Activated CD4-positive, CD25-positive, alpha-beta regulatory T cell treated with anti-CD3 and anti-CD28 coated beads, Interleukin-2, amount 50 U/mL, for 24 hours (primary cell): ENCODE measurements around the gene CDR2L.

Experiments
- ATAC-seq, 2 donors: fragments of 150-1000 bp; cut with Tn5 transposase; one replicate each; pipeline ENCODE4 v1.10.0; 2021; ENCODE audit warnings: mild to moderate bottlenecking in 1 of 2, moderate library complexity in 1 of 2

The CDR2L gene

DNA sequence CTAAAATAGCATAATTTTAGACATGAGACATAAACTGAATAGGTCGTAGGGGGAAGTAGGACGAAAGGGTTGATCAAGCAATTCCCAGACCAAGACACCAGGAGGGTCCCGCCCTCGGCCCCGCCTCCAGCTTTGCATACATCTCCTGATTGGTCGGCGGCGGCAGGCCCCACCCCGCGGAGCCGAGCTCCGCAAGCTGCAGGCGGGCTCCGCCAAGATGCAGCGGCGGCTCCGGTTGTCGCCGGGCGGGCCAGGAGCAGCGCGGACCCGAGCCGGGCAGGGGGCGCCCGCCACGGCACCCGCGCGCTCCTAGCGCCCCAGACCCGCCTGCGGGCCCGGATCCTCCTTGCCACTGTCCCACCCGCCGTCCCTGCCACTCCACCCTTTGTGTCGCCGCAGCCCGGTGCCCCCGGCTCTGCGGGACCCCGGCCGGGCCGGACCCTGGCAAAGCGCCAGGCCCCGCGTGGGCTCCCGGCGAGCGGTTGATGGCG is at the start of gene CDR2L:
Gene CDR2L (plus strand): TSS at position 215 of the 491 bp plus-strand sequence. CDS start 412 bp downstream, outside the sequence.
- peak; percentile 97 to 98 for ATAC-seq

DNA sequence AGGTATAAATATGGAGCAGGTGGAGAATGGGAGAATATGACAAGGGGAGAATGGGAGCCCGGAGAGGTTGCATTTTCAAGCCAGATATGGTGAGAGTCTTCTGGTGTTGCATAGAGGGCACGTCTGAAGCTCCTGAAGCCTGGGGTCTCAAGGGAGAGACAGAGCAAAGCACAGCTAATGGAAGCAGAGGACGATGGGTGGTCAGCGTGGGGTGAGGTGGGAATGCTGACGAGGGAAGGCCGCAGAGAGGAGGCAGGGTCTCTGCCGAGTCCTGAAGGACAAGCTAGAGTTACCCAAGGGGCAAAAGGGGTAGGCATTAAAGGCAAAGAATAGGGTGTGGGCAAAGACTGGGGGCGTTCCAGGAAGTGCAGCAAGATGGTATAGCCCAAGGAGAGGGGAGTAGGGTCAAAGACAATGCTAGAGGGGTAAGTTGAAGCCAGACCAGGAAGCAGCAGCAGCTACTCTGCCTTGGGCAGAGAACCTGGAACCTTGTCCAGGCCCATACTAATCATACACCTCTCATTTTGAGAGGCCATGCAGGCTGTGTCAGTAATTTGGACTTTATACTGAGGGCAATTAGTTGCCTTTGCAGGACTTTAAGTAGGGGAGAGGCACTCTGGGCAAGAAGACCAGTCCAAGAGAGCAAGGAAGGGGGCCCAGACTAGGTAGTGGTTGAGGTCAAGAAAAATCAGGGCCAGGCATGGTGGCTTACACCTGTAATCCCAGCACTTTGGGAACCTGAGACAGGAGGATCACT is 49.1 kb upstream of the CDR2L start:
- no peak for ATAC-seq

DNA sequence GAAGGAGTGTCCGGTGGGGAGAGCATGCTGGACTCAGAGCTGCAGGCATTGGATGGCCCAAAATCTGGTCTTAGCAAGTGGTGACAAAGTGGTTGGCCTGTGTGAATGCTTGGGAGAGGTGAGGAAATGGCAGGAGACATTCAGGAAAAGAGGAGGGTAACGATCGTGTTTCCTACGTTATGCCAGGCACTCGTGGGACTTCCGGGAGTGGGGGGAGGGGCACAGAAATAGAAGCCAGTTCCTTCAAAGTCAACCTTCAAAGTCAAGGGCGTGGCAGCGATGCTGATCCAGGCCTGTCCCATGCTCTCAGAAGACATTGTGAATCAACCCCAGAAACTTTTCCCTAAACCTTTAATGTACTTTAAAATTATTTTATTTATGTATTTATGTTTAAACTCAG is 47.9 kb upstream of the CDR2L start:
- ATAC-seq, result no peak

DNA sequence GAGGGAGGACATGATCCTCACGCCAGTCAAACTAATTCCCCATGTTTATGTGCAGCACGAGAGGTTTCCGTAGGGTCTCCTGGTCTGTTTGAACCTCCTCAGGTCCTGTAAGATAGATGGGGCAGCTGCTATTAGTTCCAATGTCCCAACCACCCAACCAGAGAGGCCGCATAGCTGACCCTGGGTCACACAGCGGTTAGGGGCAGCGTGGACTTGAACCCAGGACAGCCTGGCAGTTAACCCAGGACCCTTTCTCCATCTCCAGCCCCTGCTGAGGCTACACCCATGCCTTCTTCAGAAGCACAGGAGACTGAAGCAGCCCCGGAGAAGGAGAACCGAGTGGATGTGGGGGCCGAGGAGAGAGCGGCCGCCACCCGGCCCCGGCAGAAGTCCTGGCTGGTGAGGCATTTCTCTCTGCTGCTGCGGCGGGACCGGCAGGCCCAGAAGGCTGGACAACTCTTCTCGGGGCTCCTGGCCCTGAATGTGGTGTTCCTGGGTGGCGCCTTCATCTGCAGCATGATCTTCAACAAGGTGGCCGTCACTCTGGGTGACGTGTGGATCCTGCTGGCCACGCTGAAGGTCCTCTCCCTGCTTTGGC is 46.2 kb upstream of the CDR2L start:
- ATAC-seq, result no peak

DNA sequence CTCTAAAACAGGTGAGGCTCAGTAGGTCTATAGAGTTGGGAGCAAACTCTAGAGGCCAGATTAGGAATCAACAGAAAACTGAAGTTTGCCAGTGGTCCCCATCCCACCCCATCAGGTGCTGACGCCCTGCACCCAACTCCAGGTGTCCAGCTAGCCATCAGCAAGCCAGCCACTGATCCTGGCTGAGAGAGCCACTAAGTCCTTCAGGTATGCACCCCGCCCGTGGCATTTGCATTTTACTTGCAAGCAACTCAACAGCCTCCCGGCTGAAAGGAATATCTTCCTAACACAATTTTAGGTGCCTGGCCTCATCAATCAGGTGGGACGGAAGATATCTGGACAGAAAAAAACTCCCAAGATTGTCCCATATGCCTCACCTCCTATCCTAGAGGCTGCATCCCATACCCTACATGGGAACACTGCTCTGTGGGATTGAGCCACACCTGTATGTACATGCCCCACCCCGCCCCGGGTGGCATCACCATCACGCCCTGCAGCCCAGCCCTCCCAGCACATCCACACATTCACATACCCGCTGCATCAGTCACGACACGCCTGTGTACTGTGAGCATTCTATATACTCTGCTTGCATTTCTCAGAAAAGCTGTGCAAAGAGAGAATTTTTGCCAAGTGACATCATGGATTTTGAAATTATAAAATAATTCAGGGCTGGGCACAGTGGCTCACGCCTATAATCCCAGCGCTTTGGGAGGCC is 43.5 kb upstream of the CDR2L start:
- no peak for ATAC-seq

DNA sequence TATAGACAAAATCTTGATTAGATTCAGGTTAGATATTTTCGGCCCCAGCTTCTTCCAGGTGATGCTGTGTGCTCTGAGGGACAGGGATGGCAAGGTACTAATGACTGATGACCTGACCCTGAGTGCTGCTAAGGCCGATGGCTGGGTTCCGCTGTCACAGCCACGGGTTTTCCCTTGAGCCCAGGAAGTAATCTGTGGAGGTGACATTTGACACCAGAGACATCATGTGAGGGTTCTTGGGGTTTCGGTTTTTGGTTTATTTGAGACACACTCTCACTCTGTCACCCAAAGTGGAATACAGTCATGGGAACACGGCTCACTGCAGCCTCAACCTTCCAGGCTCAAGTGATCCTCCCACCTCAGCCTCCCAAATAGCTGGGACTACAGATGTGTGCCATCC is 41.9 kb upstream of the CDR2L start:
- no peak for ATAC-seq

DNA sequence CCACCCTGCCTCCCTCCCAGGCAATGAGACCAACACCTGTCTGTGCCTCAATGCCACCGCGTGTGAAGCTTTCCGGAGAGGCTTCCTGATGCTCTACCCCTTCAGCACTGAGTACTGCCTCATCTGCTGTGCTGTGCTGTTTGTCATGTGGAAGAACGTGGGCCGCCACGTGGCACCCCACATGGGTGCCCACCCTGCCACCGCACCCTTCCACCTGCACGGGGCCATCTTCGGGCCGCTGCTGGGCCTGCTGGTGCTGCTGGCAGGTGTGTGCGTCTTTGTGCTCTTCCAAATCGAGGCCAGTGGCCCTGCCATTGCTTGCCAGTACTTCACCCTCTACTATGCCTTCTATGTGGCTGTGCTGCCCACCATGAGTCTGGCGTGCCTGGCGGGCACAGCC is 40.8 kb upstream of the CDR2L start:
- no peak for ATAC-seq

DNA sequence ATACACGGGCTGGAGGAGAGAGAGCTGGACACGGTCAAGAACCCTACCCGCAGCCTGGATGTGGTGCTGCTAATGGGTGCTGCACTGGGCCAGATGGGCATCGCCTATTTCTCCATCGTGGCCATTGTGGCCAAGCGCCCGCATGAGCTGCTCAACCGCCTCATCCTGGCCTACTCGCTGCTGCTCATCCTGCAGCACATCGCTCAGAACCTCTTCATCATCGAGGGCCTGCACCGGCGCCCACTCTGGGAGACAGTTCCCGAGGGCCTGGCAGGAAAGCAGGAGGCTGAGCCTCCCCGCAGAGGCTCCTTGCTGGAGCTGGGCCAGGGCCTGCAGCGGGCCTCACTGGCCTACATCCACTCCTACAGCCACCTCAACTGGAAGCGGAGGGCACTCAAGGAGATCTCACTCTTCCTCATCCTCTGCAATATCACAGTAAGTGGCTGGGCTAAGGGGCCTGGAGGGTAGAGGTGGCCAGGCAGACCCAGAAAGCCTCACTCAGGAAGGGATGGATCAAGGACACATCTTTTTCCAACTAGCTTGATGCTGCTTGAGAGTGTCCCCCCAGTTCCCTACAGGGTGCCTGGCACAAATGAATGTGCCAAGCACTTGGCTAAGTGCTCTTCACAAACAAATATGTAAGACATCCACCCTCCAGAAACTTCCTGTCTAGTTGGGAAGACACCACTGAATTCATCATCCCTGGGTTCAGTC is 40.2 kb upstream of the CDR2L start:
- no peak for ATAC-seq

DNA sequence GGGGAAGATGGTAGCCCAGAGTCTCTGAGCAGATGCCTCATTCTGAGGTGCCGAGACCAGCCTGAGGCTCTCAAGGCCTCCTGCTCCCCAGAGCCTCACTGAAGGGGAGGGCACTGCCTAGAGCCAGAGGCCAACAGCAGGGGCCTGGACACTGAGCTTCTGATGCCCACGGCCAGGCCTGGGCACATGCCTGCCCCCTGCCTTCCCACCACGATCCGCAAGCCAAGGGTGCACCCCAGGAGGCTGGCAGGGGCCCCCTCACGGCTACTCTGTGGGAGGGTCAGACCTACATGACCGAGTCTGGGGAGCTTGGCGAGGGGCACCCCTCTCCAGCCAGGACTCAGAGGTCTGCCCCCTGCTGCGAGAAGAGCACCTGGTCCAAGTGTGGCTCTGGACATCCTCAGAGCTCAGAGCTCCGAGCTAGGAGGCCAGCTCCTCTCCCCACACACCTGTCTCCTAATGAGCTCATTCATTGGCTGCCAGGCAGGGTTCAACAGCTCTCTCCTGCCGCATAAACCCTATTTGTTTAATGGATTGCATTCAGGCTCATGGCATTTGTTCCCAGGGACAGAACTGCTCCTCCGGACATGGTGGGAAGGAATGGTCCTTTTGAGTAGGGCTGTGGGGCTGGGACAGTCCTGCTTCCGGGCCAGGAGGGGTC is 37.8 kb upstream of the CDR2L start:
- no peak for ATAC-seq

DNA sequence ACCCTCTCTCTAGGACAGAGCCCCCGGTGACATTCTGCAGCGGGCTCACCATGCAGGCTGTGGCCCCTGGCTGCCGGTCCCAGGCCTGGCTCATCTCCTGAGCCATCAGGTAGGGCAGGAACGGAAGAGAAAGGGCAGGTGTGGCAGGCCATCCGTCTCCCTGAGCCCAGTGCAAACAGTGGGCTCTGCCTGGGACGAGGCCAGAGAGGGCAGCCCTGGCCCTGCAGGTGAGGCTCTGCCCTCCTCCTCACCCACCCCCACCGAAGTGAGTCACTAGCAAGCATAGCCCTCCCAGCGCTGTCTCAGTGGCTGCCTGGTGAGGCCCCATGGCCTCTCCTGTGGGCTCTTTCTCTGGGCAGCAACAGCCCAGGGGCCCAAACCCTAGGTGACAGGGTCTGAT is 37.2 kb upstream of the CDR2L start:
- ATAC-seq, result no peak

DNA sequence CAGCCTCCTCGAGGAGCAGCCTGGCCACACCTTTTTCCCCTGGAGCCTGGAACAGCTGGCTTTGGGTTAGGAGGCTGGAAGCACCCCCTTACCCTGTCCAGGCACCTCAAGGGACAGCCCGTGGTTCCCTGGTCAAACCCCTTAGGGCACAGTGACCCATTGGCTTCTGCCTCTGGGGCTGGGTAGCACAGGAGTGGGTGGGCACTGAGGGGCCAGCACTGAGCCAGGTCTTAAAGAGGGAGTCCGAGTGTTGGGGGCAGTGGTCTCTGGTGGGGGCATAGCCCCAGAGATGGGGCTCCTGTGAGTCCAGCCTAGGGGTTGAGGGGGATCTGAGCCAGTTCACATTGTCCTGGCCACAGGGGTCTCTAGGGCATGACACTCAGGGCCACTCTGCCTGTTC is 36.4 kb upstream of the CDR2L start:
- ATAC-seq, result no peak

DNA sequence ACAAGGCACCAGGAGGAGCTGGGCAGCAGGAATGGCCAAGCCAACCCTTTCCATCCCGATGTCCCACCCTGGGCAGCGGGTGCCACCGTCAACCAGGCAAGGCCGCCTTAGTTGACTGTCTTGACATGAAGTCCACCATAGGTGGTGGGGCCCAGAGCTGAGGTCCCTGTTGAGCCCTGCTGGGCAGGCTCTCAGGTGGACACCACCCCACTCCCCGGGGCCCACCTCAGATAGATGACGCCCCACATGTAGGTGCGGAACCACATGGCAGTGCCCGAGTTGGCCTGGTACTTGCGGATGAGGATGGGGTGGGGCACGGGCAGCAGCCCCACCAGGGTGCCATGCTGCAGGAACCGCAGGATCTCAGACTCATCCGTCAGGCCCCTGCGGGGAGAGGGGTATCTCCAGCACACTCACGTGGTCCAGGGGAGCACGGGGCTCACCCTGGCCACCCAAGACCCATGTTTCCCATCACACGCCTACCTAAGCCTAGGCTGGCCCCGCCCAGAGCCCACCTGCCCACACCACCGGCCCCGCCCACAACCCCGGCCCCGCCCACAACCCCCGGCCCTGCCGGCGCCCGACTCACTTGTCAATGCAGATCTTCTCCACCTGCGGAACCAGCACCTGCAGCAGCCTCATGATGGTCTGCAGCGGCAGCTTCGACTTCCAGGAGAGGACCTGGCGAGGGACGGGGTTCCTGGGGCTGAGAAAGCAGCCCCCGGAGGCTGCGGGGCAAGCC is 35.6 kb upstream of the CDR2L start:
- no peak for ATAC-seq

DNA sequence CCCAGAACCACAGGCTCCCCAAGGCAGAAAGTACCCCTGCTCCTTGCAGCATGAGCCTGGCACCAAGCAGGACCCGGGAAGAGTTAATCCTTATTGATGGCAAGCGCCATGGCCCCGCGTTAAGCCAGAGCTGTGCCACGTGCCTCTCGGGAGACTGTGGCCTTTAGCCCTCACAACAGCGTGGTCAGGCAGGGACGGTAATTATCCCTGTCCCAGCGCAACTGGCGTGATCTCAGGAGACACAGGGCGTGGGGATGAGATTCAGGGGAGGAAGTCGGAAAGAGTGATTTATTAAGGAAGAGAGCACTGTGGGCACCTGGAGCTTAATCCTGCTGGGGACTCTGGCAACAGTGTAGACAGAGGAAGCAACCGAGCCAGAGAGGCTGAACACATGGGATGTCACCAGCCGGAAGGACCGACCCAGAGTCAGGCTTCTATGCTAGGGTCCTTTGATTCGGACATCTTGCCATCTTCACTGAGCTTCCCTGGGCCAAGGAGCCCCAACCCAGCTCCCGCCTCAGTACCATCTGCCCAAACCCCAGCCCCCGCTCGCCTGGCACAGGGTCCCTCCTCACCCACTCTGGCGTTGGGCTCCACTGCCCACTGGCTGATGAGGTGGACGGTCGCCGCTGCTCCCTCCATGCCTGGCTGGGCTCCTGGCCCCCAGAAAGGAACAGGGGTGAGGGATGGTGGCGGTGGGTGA is 34.9 kb upstream of the CDR2L start:
- ATAC-seq, result no peak

DNA sequence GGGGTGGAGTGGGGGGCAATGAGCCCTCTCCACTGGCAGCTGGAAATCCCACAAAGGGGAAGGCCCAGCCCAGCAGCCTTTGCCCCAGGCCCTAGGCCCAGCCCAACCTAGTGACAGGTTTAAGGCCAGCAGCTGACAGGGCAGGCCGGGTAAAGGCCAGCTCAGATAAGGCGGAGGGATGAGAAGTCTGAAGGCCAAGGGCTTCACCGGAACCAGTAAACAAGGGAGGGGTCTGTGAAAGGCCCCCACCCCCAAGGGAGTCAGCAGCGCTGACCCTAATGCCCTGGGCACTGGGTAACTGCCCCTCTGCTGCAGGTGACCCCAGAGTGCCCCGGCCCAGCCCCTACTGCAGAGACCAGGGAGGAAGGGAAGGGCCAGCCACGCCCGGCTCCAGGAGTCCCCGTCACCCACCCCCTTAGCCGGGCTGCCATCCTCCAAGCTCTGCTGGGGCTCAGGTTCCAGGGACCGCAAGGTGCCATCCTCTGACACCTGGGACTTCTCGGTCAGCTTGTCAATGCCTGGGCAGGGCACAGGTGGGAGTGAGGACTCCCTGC is 34.2 kb upstream of the CDR2L start:
- ATAC-seq, result no peak

DNA sequence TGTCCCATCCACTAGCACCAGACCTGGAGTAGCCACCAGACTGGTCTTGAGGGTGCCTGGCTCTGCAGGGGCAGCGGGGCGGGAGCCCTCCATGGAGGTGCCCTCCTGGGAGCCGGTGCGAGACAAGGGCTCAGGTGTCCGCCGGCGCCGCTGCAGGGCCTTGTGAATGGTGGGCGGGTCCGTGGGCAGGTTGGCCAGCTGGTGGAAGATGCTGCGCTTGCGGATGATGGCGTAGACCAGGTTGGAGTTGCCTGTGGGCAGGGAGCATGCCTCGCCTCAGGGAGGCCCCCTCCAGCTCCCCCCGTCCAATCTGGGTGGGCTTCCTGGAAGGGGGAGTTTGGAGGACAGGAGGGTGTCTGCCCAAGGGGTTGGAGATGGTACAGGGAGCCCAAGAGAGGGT is 33.3 kb upstream of the CDR2L start:
- no peak for ATAC-seq

DNA sequence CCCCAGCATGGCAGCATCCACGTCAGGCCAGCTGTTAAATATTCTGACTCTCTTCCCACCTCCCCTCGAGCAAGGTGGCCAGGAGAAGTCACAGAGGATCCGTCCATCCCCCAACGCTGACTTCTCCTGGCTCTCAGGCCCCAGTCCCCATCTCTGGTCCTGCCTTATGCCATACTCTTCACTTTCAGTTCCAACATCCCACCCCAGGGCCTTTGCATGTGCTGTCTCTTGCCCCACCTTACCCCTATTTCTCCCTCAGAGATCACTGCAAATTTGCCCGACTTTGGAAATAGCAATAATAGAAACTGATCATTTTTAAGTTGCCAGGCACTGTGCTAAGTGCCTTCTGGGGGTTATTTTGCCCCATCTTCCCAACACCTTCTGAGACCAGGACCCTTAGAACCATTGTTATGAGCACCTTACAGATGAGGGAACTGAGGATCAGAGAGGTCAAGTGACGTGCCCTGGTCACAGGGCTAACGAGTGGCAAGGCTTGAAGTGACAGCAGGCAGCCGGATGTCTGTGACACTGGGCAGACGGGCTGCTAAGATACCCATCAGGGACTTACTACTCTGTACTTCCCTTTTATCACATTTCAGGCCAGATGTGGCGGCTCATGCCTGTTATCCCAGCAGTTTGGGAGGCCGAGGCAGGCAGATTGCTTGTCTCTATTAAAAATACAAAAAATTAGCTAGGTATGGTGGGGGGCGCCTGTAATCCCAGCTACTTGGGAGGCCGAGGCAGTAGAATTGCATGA is 32.6 kb upstream of the CDR2L start:
- ATAC-seq, result no peak

DNA sequence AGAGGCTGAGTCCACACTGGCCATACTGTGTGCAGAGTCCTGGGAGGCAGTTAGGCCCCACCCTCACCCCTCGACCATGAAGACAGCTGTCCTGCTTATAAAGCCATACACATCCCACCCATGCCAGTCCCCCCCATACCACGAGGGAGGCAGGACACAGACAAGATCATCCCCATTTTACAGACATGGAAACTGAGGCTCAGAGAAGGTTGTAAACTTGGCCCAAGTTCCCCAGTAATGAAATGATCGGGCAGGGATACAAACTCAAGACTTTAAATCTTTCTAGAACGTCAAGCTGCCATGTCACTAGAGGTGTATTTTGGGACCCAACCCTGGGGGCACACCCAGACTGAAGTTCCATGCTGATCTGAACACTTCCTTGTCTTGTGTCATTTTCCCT is 31.3 kb upstream of the CDR2L start:
- ATAC-seq, result no peak

DNA sequence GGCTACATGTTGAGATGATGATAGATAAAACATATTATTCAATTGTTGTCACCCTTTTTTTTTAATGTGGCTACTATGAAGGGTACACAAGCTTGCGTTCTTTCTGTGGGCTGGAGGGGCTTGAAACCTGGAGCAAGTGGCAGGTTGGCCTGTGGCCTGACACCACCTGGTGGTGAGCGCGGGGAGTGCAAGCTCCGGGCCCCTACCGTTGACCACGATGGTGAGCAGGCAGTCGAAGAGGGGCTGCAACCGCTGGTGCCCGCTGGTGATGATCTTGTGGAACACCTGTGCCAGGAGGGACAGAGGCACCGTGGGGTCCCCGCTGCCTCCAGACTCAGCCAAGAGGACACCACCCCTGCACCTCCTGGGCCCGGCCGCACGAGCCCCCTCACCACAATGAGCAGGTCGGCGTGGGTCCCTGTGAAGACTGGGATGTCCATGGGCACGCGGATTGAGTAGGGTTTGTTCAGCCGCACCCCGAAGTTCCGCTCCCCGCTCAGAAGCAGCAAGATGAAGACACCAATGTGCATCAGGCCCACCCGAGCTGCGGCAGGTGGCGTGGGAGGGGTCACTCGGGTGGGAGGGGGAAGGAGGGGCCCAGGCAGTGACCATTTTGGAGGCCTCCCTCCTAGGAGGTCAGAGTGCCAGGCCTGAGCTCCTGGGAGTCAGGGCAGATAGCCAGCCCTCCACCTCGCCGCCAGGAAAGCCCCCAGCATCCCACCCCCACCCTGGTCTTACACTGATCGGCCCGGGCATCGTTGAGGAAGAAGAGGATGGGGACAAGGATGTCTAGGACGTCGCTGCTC is 29.3 kb upstream of the CDR2L start:
- peak; percentile 50 to 52 for ATAC-seq

DNA sequence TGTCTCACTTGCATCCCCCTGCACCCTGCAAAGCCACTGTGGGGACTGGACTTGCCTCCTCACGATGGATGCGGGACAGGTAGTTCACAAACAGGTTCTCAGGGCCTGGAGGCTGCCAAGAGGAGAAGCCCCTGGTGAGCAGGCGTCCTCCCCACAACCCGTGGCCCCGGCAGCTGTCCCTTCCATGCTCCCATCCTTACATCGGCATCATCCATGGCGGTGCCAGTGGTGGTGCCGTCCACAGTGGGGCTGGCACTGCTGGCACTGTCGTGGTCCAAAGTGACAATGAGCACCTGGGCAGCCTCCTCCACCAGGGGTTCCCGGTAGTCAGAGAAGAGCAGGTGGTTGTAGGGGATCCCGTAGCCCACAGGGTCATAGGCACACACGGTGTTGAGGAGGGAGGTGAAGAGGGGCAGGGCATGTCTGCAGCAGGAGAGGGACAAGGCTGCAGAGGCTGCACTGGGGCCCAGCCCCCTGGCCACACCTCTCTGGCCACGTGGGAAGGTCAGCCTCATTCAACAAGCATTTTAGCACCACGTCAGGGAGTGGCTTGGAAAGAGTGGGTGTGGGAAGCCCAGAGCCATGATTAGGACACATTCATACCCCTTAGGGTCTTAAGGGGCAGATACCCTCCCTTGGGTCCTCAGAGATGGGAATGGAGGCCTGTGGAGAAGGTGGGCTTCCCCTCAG is 27.5 kb upstream of the CDR2L start:
- ATAC-seq, result no peak
